Measurements from ENCODE around the gene BBS9. TPM values are rescaled to one million over a fixed set of nuclear protein-coding genes. Genes with fewer than 3 reads are reported as not detected.

Gene BBS9
- total RNA-seq, 1 donor from 2014 or later = 16.2 TPM

DNA sequence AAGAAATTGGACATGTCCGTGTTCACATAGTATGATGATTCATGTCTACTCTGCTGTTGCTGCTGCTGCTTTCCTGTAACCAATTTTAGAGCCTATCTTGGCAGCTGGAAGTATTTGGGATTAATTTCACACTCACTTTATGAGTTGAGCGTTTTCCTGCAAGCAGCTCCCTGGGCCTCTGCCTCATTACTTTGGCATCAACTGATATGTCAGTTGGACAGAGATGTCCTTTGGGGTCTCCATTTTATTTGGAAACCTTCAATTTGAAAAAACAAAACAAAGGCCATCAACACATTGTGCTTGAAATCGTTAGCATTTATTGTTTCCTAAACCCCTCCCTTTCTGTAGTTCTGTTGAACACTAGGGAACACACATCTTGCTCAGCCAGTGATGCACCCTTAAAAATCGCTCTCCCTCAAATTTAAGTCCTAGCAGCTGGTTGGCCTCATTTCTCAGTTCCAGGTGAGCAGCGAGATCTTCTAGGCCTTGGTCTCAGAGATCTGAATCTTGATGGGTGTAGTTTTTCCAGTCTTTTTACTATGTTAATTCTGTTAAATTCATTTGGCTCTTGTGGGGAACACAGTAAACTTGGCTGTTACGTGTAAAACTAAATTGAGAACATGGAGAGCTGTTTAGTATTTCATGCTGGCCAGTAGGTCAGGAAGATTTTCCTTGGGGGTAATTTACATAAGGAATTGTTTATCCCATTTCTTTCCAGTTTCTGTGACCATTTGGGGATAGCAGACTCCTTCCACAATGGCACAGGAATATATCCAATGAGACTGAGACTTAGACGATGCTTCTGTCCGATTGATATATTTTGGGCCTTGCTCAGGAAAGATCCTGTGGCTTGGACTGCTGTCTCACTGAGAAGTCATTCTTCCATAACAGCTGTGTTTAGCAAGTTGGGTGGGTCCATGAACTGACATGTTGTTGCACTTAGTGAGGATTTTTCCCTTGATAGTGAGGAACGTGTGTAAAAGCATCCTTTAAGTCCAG, 371.6 kb downstream of the BBS9 start:
- Mint-ChIP-seq H3K36me3 (ENCODE audit: low read depth) (no peaks in the 10 kb centered on the region), H3K9me3 (no peaks in the 10 kb centered on the region), H3K27me3 (ENCODE audit: low read depth) (no peaks in the 10 kb centered on the region), H3K4me3 (no peak overlapping the region), H3K4me1 (peaks cover 12% of the 10 kb centered on the region), H3K27ac (ENCODE audit: unreplicated experiment) (peak overlapping the region; percentile 77)
- no peak for TF ChIP-seq CTCF (conservative IDR thresholded peaks at IDR 0.05)
- no peak for DNase-seq (ENCODE audit: low read depth, low spot score)

DNA sequence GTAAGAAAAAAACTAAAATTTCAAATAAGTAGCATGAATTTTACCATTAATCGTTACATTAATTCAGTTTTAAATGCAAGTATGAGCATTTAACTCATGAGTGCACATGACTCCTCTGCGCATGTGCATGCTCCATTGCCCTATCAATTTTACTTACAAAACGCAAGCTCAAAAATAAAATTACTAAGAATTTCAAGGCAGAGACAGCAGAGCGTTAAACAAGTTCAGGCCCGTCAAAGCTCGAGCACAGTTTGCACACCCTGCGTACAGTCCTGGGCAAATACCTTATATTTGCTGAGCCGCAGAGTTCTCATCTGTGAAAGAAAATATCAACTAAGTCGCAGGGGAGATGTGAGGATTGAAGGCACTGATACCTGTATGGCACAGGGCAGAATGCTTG, 373.6 kb downstream of the BBS9 start:
- DNase-seq (ENCODE audit: low read depth, low spot score) = no peak
- H3K4me3 Mint-ChIP-seq = no peak overlapping the region
- H3K27me3 Mint-ChIP-seq (ENCODE audit: low read depth) = no peaks in the 10 kb centered on the region
- H3K9me3 Mint-ChIP-seq = no peaks in the 10 kb centered on the region
- no peak for TF ChIP-seq CTCF (conservative IDR thresholded peaks at IDR 0.05)
- peaks cover 12% of the 10 kb centered on the region for H3K4me1 Mint-ChIP-seq
- no peaks in the 10 kb centered on the region for H3K36me3 Mint-ChIP-seq (ENCODE audit: low read depth)
- no peak overlapping the region for H3K27ac Mint-ChIP-seq (ENCODE audit: unreplicated experiment)

- Mint-ChIP-seq H3K4me3 (no peak overlapping the region), H3K9me3 (no peaks in the 10 kb centered on the region), H3K4me1 (peaks cover 12% of the 10 kb centered on the region), H3K36me3 (ENCODE audit: low read depth) (no peaks in the 10 kb centered on the region), H3K27ac (ENCODE audit: unreplicated experiment) (no peak overlapping the region), H3K27me3 (ENCODE audit: low read depth) (no peaks in the 10 kb centered on the region)
- TF ChIP-seq CTCF (conservative IDR thresholded peaks at IDR 0.05) = no peak
- DNase-seq (ENCODE audit: low read depth, low spot score) = no peak
Measured at GRCh38 chr7:33503736-33504135, 374.4 kb downstream of the BBS9 start.

DNA sequence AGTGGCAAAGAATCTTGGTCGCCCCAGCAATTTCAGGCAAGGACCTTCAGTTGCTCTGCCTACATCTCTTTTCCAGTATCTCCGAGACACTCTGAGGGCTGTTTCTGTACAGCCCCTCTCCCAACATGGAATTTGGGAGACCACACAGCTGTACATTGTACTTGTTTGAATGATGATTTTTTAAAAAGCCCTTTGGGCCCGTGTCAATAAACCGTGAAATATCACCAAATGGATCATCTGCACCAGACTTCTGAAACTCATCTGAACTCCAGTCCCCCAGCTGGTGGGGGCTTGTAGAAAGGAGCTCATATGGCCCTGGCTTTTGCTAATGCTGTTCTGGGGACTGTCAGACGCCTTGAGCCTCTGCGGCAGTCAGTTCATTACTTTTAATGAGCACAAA, 374.9 kb downstream of the BBS9 start:
- no peaks in the 10 kb centered on the region for H3K27me3 Mint-ChIP-seq (ENCODE audit: low read depth)
- H3K9me3 Mint-ChIP-seq = no peaks in the 10 kb centered on the region
- no peak overlapping the region for H3K4me3 Mint-ChIP-seq
- no peak for TF ChIP-seq CTCF (conservative IDR thresholded peaks at IDR 0.05)
- no peaks in the 10 kb centered on the region for H3K36me3 Mint-ChIP-seq (ENCODE audit: low read depth)
- no peak overlapping the region for H3K27ac Mint-ChIP-seq (ENCODE audit: unreplicated experiment)
- DNase-seq (ENCODE audit: low read depth, low spot score) = no peak
- H3K4me1 Mint-ChIP-seq = peaks cover 12% of the 10 kb centered on the region

GRCh38 chr7:33509206-33509605, 379.8 kb downstream of the BBS9 start:
- Mint-ChIP-seq H3K36me3 (ENCODE audit: low read depth) (no peaks in the 10 kb centered on the region), H3K9me3 (no peaks in the 10 kb centered on the region), H3K4me1 (peaks cover 12% of the 10 kb centered on the region), H3K4me3 (no peak overlapping the region), H3K27ac (ENCODE audit: unreplicated experiment) (no peak overlapping the region), H3K27me3 (ENCODE audit: low read depth) (no peaks in the 10 kb centered on the region)
- no peak for DNase-seq (ENCODE audit: low read depth, low spot score)
- TF ChIP-seq CTCF (conservative IDR thresholded peaks at IDR 0.05) = no peak
